Common myeloid progenitor, CD34-positive (primary cell): ENCODE measurements around the gene GPR17.

ENCODE experiments used
- CTCF ChIA-PET: fragments of 350-600 bp; sonication (Branson Sonifier 250); formaldehyde crosslinking; loops from one replicate; lab custom pipeline; 2021; ENCODE audit warnings: antibody characterized with exemption; lab: Charles Lee
- POLR2A ChIA-PET: fragments of 350-600 bp; sonication (Branson Sonifier 250); formaldehyde crosslinking; loops from one replicate; lab custom pipeline; 2021; ENCODE audit warnings: antibody characterized with exemption; lab: Charles Lee
- DNase-seq, 3 donors: peaks; one replicate each; pipeline versions ENCODE4 v3.0.0 to v3.0.0-alpha.2; 2013
- H3K27ac ChIP-seq, 2 experiments: 1 replicate in 1 of 2; 2 replicates in 1 of 2; pipeline ENCODE4 v1.7.0; 2013; ENCODE audit warnings: inconsistent platforms in 2 of 2, low read length in 2 of 2, mild to moderate bottlenecking in 2 of 2, low read depth in 1 of 2, moderate library complexity in 1 of 2; ENCODE audit not compliant: severe bottlenecking in 2 of 2, insufficient read depth in 1 of 2, poor library complexity in 1 of 2
- H3K27me3 ChIP-seq, 5 experiments: replicated peaks in 2 of 5; 1 replicate in 3 of 5; 2 replicates in 2 of 5; pipeline versions ENCODE4 v1.6.1 to v1.7.0; 2013; ENCODE audit warnings: low read length in 4 of 5, mild to moderate bottlenecking in 2 of 5, moderate library complexity in 2 of 5, inconsistent platforms in 1 of 5; ENCODE audit not compliant: insufficient read depth in 5 of 5, control insufficient read depth in 4 of 5
- H3K36me3 ChIP-seq, 4 experiments: 1 replicate in 2 of 4; 2 replicates in 2 of 4; pipeline versions ENCODE4 v1.6.1 to v1.7.0; 2013; ENCODE audit warnings: low read length in 3 of 4, control low read depth in 1 of 4, mild to moderate bottlenecking in 1 of 4; ENCODE audit not compliant: control insufficient read depth in 4 of 4, insufficient read depth in 4 of 4
- H3K4me1 ChIP-seq, 4 experiments: 1 replicate in 3 of 4; 2 replicates in 1 of 4; pipeline versions ENCODE4 v1.6.1 to v1.7.1; 2013; ENCODE audit warnings: low read length in 3 of 4, mild to moderate bottlenecking in 3 of 4, control low read depth in 1 of 4, inconsistent platforms in 1 of 4, moderate library complexity in 1 of 4; ENCODE audit not compliant: control insufficient read depth in 4 of 4, insufficient read depth in 4 of 4; ENCODE audit errors: control extremely low read depth in 1 of 4
- H3K4me3 ChIP-seq, 7 experiments: 1 replicate in 4 of 7; 2 replicates in 3 of 7; pipeline versions ENCODE4 v1.5.1 to v1.7.0; 2013; ENCODE audit warnings: mild to moderate bottlenecking in 7 of 7, low read length in 6 of 7, moderate library complexity in 6 of 7, inconsistent platforms in 2 of 7, low read depth in 2 of 7, control low read depth in 1 of 7; ENCODE audit not compliant: insufficient read depth in 4 of 7, control insufficient read depth in 1 of 7; ENCODE audit errors: extremely low read depth in 1 of 7
- H3K9me3 ChIP-seq, 5 experiments: 1 replicate in 4 of 5; 2 replicates in 1 of 5; pipeline versions ENCODE4 v1.6.1 to v1.7.1; 2013; ENCODE audit warnings: low read length in 4 of 5, mild to moderate bottlenecking in 2 of 5, inconsistent platforms in 1 of 5, low read depth in 1 of 5, moderate library complexity in 1 of 5; ENCODE audit not compliant: control insufficient read depth in 4 of 5, insufficient read depth in 2 of 5; ENCODE audit errors: control extremely low read depth in 1 of 5
- WGBS: methylation state at CpG from one replicate; pipeline ENCODE4 v1.1.5; 2013; ENCODE audit not compliant: insufficient coverage; 5-methylcytosine and 5-hydroxymethylcytosine counted together

The GPR17 gene

DNA sequence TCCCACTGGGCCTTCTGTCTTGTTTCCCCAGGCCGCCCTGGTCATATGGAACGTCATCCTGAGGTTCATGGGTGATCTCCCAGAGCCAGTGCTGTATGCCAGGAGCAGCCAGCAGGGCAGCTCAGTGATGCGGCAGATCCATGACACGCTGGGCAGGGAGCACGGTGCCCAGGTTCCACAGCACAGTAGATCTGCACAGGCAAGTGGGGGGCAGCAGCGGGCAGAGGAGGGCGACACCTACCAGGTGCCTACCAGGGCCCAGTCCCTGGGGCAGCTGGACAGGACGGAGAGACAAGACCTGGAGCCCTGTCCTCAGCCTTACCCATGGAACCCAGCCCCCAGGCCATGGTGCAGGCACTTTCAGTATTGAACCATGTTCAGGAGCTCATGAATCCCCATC is 36.1 kb upstream of the GPR17 start:
- Histone ChIP-seq H3K4me1 (peaks cover 0 to 9% (median 7%) of the 10 kb centered on the region in 4 experiments), H3K27ac (no peak overlapping the region), H3K27me3 (no peaks in the 10 kb centered on the region), H3K36me3 (no peaks in the 10 kb centered on the region), H3K9me3 (peaks cover 0 to 17% (median 10%) of the 10 kb centered on the region in 5 experiments), H3K4me3 (no peak overlapping the region)
- 96% methylated on average over 7 of the region's 8 CpGs for WGBS
- DNase-seq = no peak
- CTCF ChIA-PET = interaction anchor here (1.1 to 1.8 kb wide), 3 partner anchors 18 to 40 kb away, joined by 3 to 8 read pairs (median 4); no protein-coding TSS in a partner anchor
- POLR2A ChIA-PET = no interaction called here

DNA sequence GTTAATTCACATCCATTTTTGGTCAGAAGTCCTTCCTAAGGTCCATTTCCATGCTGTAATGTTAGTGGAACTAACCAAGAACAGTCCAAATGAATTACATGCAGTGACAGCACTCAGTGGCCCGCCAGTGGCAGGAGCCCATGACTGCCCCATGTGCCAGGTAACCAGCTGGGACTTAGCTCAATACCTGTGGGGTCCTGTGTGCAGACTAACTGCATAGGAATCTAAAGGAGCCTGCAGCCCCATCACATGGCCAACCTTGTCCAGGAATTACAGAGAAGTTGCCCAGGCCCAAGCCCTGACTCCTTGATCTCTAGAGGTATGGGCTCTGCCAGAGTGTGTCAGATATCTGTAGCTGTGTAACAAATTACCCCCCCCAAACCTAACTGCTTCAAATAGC is 35.4 kb upstream of the GPR17 start:
- Histone ChIP-seq H3K4me1 (peaks cover 0 to 17% (median 12%) of the 10 kb centered on the region in 4 experiments), H3K27ac (no peak overlapping the region), H3K9me3 (peaks cover 0 to 17% (median 10%) of the 10 kb centered on the region in 5 experiments), H3K4me3 (no peak overlapping the region), H3K36me3 (no peaks in the 10 kb centered on the region), H3K27me3 (no peaks in the 10 kb centered on the region)
- WGBS = no CpG with 5 or more reads among the region's 1 CpG
- CTCF ChIA-PET = interaction anchor here (1.1 to 1.8 kb wide), 3 partner anchors 19 to 39 kb away, joined by 3 to 8 read pairs (median 4); no protein-coding TSS in a partner anchor
- POLR2A ChIA-PET = interaction anchor here (0.7 kb wide), 1 partner anchor 42 kb away, joined by 3 read pairs; no protein-coding TSS in a partner anchor
- no peak for DNase-seq

GRCh38 chr2:127611076-127611925 is 34.7 kb upstream of the GPR17 start:
- CTCF ChIA-PET = interaction anchor here (1.1 to 1.8 kb wide), 3 partner anchors 19 to 38 kb away, joined by 3 to 8 read pairs (median 4); no protein-coding TSS in a partner anchor
- POLR2A ChIA-PET = interaction anchor here (0.7 kb wide), 1 partner anchor 41 kb away, joined by 3 read pairs; no protein-coding TSS in a partner anchor
- Histone ChIP-seq H3K9me3 (peaks cover 0 to 17% (median 10%) of the 10 kb centered on the region in 5 experiments), H3K4me3 (no peak overlapping the region), H3K4me1 (peaks cover 0 to 24% (median 19%) of the 10 kb centered on the region in 4 experiments), H3K27ac (no peak overlapping the region), H3K27me3 (no peaks in the 10 kb centered on the region), H3K36me3 (no peaks in the 10 kb centered on the region)
- no peak for DNase-seq
- 98% methylated on average over 9 of the region's 11 CpGs for WGBS

DNA sequence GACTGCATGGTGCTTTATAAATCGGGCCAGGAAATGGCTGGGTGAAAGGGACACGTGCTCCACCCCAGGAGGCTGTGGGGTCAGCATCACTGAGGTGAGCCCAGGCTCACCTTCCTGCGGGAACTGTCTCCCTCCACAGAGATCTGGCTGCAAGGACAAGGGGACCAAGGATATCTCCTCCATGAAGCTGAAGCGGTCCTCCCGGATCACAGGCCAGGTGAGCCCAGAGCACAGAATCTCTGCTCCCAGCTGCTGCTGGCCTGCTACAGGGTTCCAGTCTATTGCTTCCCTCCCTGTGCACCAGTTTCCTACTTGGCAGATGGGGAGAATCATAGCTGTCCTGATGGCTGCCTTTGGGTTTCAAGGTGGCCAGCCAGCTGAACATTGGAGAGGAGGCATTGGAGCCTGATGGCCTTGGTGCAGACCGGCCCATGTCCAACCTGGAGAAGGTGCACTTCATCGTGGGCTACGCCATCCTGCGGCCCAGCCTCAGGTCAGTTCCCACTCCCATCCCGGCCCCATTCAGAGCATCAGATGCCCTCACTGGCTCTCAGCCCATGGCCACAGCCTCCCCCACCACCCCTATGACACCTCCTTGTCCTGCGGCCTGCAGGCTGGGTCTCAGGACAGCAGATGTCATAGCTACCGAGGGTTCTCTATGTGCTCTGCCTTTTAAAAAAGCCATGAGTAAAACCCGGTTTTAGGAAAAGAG is 33.7 kb upstream of the GPR17 start:
- no peaks in the 10 kb centered on the region for H3K27me3 ChIP-seq
- WGBS = 88% methylated on average over 13 of the region's 13 CpGs
- no peak for DNase-seq
- CTCF ChIA-PET = no interaction called here
- no peak overlapping the region for H3K4me3 ChIP-seq
- POLR2A ChIA-PET = interaction anchor here (0.6 kb wide), 1 partner anchor 516 kb away, joined by 5 read pairs; no protein-coding TSS in a partner anchor
- no peak overlapping the region for H3K27ac ChIP-seq
- H3K9me3 ChIP-seq = peaks cover 0 to 17% (median 10%) of the 10 kb centered on the region in 5 experiments
- H3K4me1 ChIP-seq = peaks cover 0 to 32% (median 23%) of the 10 kb centered on the region in 4 experiments
- no peaks in the 10 kb centered on the region for H3K36me3 ChIP-seq

GRCh38 chr2:127614246-127614645 is 31.7 kb upstream of the GPR17 start:
- DNase-seq = no peak
- ChIA-PET POLR2A (no interaction called here), CTCF (interaction anchor here (0.9 kb wide), 1 partner anchor 23 kb away, joined by 3 read pairs; no protein-coding TSS in a partner anchor)
- 100% methylated on average over 1 of the region's 2 CpGs for WGBS
- H3K36me3 ChIP-seq = no peaks in the 10 kb centered on the region
- H3K27me3 ChIP-seq = no peaks in the 10 kb centered on the region
- no peak overlapping the region for H3K27ac ChIP-seq
- no peak overlapping the region for H3K4me3 ChIP-seq
- H3K4me1 ChIP-seq = peaks cover 0 to 29% (median 18%) of the 10 kb centered on the region in 4 experiments
- H3K9me3 ChIP-seq = peaks cover 0 to 17% (median 10%) of the 10 kb centered on the region in 5 experiments

DNA sequence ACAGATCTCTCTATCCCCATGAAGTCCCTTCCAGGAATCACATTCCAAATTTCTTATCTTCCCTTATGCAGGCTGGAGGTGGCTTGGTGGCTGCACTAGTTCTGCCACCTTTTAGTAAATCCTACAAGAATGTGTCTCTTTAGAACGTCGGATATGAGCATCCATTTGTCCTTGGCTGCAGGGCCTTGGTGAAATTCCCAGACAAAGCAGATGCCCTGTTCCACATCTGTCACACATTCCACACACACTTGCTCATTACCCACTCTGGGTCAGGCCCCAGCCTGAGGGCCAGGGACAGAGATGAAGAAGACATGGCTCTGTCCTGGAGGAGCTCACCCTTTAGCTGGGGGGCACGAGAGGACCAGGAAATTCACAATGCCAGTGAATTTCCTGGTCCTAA is 31.2 kb upstream of the GPR17 start:
- DNase-seq = no peak
- Histone ChIP-seq H3K27me3 (no peaks in the 10 kb centered on the region), H3K4me1 (peaks cover 0 to 31% (median 18%) of the 10 kb centered on the region in 4 experiments), H3K4me3 (no peak overlapping the region), H3K27ac (peak overlapping the region in 1 of 2 experiments; percentile 3), H3K36me3 (no peaks in the 10 kb centered on the region), H3K9me3 (peaks cover 0 to 17% (median 10%) of the 10 kb centered on the region in 5 experiments)
- 88% methylated on average over 3 of the region's 3 CpGs for WGBS
- ChIA-PET POLR2A (no interaction called here), CTCF (interaction anchor here (1.0 to 1.6 kb wide), 2 partner anchors 10 to 78 kb away, joined by 3 read pairs; no protein-coding TSS in a partner anchor)
